ENCODE results near the gene TINAGL1. TPM values are rescaled to one million over a fixed set of nuclear protein-coding genes. Genes with fewer than 3 reads are reported as not detected.
A peak's percentile ranks its signal among the peaks of the same experiment; 100 is the strongest.

The TINAGL1 gene
- total RNA-seq, 2 experiments from 2014 or later, result not detected

- Mint-ChIP-seq H3K4me1 (ENCODE audit: low read depth) (peaks cover 11% of the 10 kb centered on the region), H3K27me3 (no peaks in the 10 kb centered on the region), H3K4me3 (no peak overlapping the region), H3K27ac (no peak overlapping the region), H3K36me3 (no peaks in the 10 kb centered on the region), H3K9me3 (no peaks in the 10 kb centered on the region)
- CTCF ChIA-PET, result interaction anchor here (0.7 to 1.0 kb wide), 2 partner anchors 9 to 16 kb away, joined by 3 to 4 read pairs; no protein-coding TSS in a partner anchor
- POLR2A ChIA-PET, result no interaction called here
- no peak for DNase-seq
- intact Hi-C loops (cut with micrococcal nuclease), result no loop called here
Measured at GRCh38 chr1:31602081-31602480, 25.8 kb downstream of the TINAGL1 start.

- peaks cover 11% of the 10 kb centered on the region for H3K4me1 Mint-ChIP-seq (ENCODE audit: low read depth)
- ChIA-PET CTCF (interaction anchor here (1.0 to 1.4 kb wide), 2 partner anchors 13 to 57 kb away, joined by 3 to 7 read pairs; no protein-coding TSS in a partner anchor), POLR2A (no interaction called here)
- peak overlapping the region; percentile 35 for H3K27ac Mint-ChIP-seq
- intact Hi-C loops (cut with micrococcal nuclease), result no loop called here
- H3K36me3 Mint-ChIP-seq, result no peaks in the 10 kb centered on the region
- H3K4me3 Mint-ChIP-seq, result no peak overlapping the region
- no peaks in the 10 kb centered on the region for H3K9me3 Mint-ChIP-seq
- DNase-seq, result peak; percentile 74
- peaks cover 6% of the 10 kb centered on the region for H3K27me3 Mint-ChIP-seq
Measured at GRCh38 chr1:31605908-31606427, 29.7 kb downstream of the TINAGL1 start.

- Mint-ChIP-seq H3K36me3 (no peaks in the 10 kb centered on the region), H3K4me1 (ENCODE audit: low read depth) (peaks cover 10% of the 10 kb centered on the region), H3K27me3 (peaks cover 6% of the 10 kb centered on the region), H3K9me3 (no peaks in the 10 kb centered on the region), H3K27ac (no peak overlapping the region), H3K4me3 (no peak overlapping the region)
- ChIA-PET CTCF (interaction anchor here (0.6 kb wide), 1 partner anchor 193 kb away, joined by 3 read pairs; no protein-coding TSS in a partner anchor), POLR2A (no interaction called here)
- DNase-seq, result no peak
- intact Hi-C loops (cut with micrococcal nuclease), result no loop called here
Measured at GRCh38 chr1:31607360-31607759, 31.0 kb downstream of the TINAGL1 start.

DNA sequence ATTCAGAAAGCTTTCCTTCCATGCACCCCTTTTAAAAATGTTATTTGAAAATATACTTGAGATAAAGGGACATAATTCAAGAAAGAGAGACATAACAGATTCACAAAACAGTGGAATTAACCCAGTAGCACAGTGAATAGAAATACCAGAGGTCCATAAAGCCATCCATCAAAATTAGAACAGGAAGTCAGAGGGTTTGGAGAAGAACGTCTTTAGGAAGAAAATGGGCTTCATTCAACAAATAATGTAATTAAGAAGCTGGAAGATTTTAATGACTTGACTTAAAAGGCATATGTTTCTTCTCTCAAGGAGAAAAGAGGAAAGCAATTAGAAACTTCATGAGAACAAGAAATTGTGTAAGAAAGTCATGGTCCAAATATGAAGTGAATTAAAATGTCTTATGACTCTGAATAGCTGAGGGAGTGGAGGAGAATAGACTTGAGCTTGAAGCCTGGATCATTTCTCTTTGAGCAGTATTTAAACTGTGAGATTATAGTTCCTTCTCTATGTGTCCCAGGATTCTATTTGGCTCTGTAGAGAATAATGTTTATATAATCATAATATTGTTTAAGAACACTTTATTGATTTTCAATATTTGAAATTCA is 33.3 kb downstream of the TINAGL1 start:
- Mint-ChIP-seq H3K4me3 (no peak overlapping the region), H3K4me1 (ENCODE audit: low read depth) (peaks cover 10% of the 10 kb centered on the region), H3K27me3 (peaks cover 6% of the 10 kb centered on the region), H3K9me3 (no peaks in the 10 kb centered on the region), H3K36me3 (no peaks in the 10 kb centered on the region), H3K27ac (no peak overlapping the region)
- intact Hi-C loops (cut with micrococcal nuclease), result no loop called here
- DNase-seq, result no peak
- POLR2A ChIA-PET, result no interaction called here
- CTCF ChIA-PET, result interaction anchor here (1.0 to 2.7 kb wide), 2 partner anchors 9 to 136 kb away, joined by 3 to 14 read pairs; no protein-coding TSS in a partner anchor

GRCh38 chr1:31614414-31615005 is 38.2 kb downstream of the TINAGL1 start:
- intact Hi-C loops (cut with micrococcal nuclease), result no loop called here
- Mint-ChIP-seq H3K36me3 (no peaks in the 10 kb centered on the region), H3K9me3 (no peaks in the 10 kb centered on the region), H3K4me1 (ENCODE audit: low read depth) (peaks cover 3% of the 10 kb centered on the region), H3K27ac (no peak overlapping the region), H3K4me3 (no peak overlapping the region), H3K27me3 (peaks cover 20% of the 10 kb centered on the region)
- POLR2A ChIA-PET, result no interaction called here
- DNase-seq, result no peak
- CTCF ChIA-PET, result interaction anchor here (0.7 kb wide), 1 partner anchor 26 kb away, joined by 3 read pairs; no protein-coding TSS in a partner anchor

- H3K4me1 Mint-ChIP-seq (ENCODE audit: low read depth), result peaks cover 3% of the 10 kb centered on the region
- ChIA-PET POLR2A (no interaction called here), CTCF (no interaction called here)
- peaks cover 24% of the 10 kb centered on the region for H3K27me3 Mint-ChIP-seq
- no peak overlapping the region for H3K27ac Mint-ChIP-seq
- H3K36me3 Mint-ChIP-seq, result no peaks in the 10 kb centered on the region
- no peak overlapping the region for H3K4me3 Mint-ChIP-seq
- intact Hi-C loops (cut with micrococcal nuclease), result no loop called here
- no peak for DNase-seq
- H3K9me3 Mint-ChIP-seq, result no peaks in the 10 kb centered on the region
Measured at GRCh38 chr1:31615414-31615813, 39.1 kb downstream of the TINAGL1 start.

DNA sequence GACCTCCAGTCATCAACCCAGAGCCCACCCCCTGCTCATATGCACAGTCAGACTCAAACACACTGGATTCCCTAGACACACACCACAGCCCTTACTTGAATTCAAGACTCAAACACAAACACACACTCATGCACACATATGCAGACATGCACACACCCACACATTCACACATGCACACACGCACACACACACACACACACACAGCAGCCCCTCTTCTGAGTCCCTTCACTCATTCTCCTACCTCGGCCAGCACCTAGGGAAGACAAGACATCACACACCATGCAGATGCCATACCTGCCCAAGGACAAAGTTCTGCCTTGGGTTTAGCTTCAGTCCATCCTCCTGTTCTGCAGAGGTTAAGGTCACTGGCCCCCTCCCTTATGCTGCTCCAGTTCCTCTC is 39.6 kb downstream of the TINAGL1 start:
- no peak overlapping the region for H3K27ac Mint-ChIP-seq
- ChIA-PET POLR2A (no interaction called here), CTCF (interaction anchor here (1.7 kb wide), 1 partner anchor 173 kb away, joined by 4 read pairs; no protein-coding TSS in a partner anchor)
- H3K36me3 Mint-ChIP-seq, result no peaks in the 10 kb centered on the region
- peaks cover 3% of the 10 kb centered on the region for H3K4me1 Mint-ChIP-seq (ENCODE audit: low read depth)
- intact Hi-C loops (cut with micrococcal nuclease), result no loop called here
- H3K9me3 Mint-ChIP-seq, result no peaks in the 10 kb centered on the region
- no peak overlapping the region for H3K4me3 Mint-ChIP-seq
- no peak for DNase-seq
- peaks cover 24% of the 10 kb centered on the region for H3K27me3 Mint-ChIP-seq

- Mint-ChIP-seq H3K4me3 (no peak within 1 kb of the TSS), H3K27me3 (peaks cover 24% of the 10 kb centered on the region), H3K27ac (no peak within 1 kb of the TSS), H3K36me3 (no peaks in the 10 kb centered on the region), H3K4me1 (ENCODE audit: low read depth) (peaks cover 3% of the 10 kb centered on the region), H3K9me3 (no peaks in the 10 kb centered on the region)
- ChIA-PET CTCF (interaction anchor here (0.6 to 3.1 kb wide), 15 partner anchors 8 to 223 kb away, joined by 3 to 26 read pairs (median 5); no protein-coding TSS in a partner anchor), POLR2A (interaction anchor here (0.5 kb wide), 1 partner anchor 908 kb away, joined by 4 read pairs; no protein-coding TSS in a partner anchor)
- intact Hi-C loops (cut with micrococcal nuclease), result no loop called here
- no peak for DNase-seq
Measured at GRCh38 chr1:31617218-31617915, 41.1 kb downstream of the TINAGL1 start, which contains the start of gene HCRTR1. HCRTR1 (plus strand) TSS chr1:31617689; CDS start chr1:31619193, 1,504 bp downstream.

GRCh38 chr1:31617916-31618746 is 41.8 kb downstream of the TINAGL1 start:
- intact Hi-C loops (cut with micrococcal nuclease), result loop anchor here (1.0 kb wide), 1 partner anchor 54 kb away; no protein-coding TSS in a partner anchor
- Mint-ChIP-seq H3K4me3 (no peak overlapping the region), H3K36me3 (no peaks in the 10 kb centered on the region), H3K27ac (no peak overlapping the region), H3K4me1 (ENCODE audit: low read depth) (peaks cover 3% of the 10 kb centered on the region), H3K27me3 (peaks cover 24% of the 10 kb centered on the region), H3K9me3 (no peaks in the 10 kb centered on the region)
- CTCF ChIA-PET, result interaction anchor here (0.6 to 3.1 kb wide), 24 partner anchors 8 to 223 kb away, joined by 3 to 26 read pairs (median 4); no protein-coding TSS in a partner anchor
- POLR2A ChIA-PET, result no interaction called here
- DNase-seq, result peak; percentile 53

DNA sequence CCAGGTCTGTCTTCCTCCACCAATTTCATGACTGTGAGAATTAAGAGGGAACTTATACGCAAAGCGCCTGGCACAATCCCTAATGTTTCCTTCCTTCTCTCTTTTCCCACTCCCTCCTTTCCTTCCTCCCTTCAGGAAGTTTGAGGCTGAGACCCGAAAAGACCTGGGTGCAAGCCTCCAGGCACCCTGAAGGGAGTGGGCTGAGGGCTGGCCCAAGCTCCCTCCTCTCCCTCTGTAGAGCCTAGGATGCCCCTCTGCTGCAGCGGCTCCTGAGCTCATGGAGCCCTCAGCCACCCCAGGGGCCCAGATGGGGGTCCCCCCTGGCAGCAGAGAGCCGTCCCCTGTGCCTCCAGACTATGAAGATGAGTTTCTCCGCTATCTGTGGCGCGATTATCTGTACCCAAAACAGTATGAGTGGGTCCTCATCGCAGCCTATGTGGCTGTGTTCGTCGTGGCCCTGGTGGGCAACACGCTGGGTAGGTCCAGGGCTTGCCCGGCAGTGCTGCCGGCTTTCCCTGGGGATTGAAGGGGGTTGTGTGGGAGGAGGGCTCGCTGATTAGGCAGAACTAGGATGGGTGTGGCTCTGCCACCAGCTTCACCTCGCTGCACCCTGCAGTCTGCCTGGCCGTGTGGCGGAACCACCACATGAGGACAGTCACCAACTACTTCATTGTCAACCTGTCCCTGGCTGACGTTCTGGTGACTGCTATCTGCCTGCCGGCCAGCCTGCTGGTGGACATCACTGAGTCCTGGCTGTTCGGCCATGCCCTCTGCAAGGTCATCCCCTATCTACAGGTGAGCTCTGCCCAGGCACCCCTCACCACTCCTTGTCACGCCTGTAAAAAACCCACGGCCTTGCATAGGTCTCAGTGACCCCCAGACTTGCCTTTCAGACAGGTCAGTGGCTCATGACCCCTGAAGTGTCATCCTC is 42.9 kb downstream of the TINAGL1 start:
- peaks cover 3% of the 10 kb centered on the region for H3K4me1 Mint-ChIP-seq (ENCODE audit: low read depth)
- H3K36me3 Mint-ChIP-seq, result no peaks in the 10 kb centered on the region
- ChIA-PET POLR2A (no interaction called here), CTCF (interaction anchor here (0.6 to 3.1 kb wide), 18 partner anchors 8 to 213 kb away, joined by 3 to 26 read pairs (median 4); no protein-coding TSS in a partner anchor)
- no peak for DNase-seq
- no peak overlapping the region for H3K27ac Mint-ChIP-seq
- intact Hi-C loops (cut with micrococcal nuclease), result loop anchor here (1.0 kb wide), 1 partner anchor 55 kb away; no protein-coding TSS in a partner anchor
- no peaks in the 10 kb centered on the region for H3K9me3 Mint-ChIP-seq
- peaks cover 24% of the 10 kb centered on the region for H3K27me3 Mint-ChIP-seq
- H3K4me3 Mint-ChIP-seq, result no peak overlapping the region
